Gastrocnemius medialis (tissue), 4 donors: ENCODE results near the gene MRPL41. TPM values are rescaled to one million over a fixed set of nuclear protein-coding genes. Genes with fewer than 3 reads are reported as not detected.
"Not testable (repeated sequence)": the region's sequence is repeated elsewhere in the genome, so short reads cannot be mapped to it uniquely, and the experiment has no call there.

ENCODE experiments used
- ATAC-seq, 2 donors: fragments of 150-250 bp; one replicate each; pipeline ENCODE4 v1.9.1; 2016
- DNase-seq, 2 donors: peaks; one replicate each; pipeline ENCODE4 v3.0.0-alpha.2; 2019
- H3K27ac ChIP-seq, 4 donors: fragments of 200-600 bp; sonication (generic); 1 replicate in 1 of 4; 2 replicates in 3 of 4; pipeline ENCODE4 v1.5.1; 2016 to 2018; ENCODE audit warnings: mild to moderate bottlenecking in 2 of 4, moderate library complexity in 1 of 4
- H3K27me3 ChIP-seq, 3 donors: fragments of 200-600 bp; sonication (generic) in 2 of 3; 1 replicate in 1 of 3; 2 replicates in 2 of 3; pipeline versions ENCODE4 v1.5.1 to v1.6.0; 2016 to 2019; ENCODE audit warnings: mild to moderate bottlenecking in 1 of 3, moderate library complexity in 1 of 3
- H3K36me3 ChIP-seq, 2 donors: fragments of 200-600 bp; sonication (generic) in 1 of 2; one replicate each; pipeline ENCODE4 v1.5.1; 2017 to 2018
- H3K4me1 ChIP-seq, 2 donors: fragments of 200-600 bp; sonication (generic) in 1 of 2; one replicate each; pipeline ENCODE4 v1.5.1; 2016 to 2017; ENCODE audit warnings: mild to moderate bottlenecking in 2 of 2
- H3K4me3 ChIP-seq, 4 donors: fragments of 200-600 bp; sonication (generic) in 3 of 4; 1 replicate in 1 of 4; 2 replicates in 3 of 4; pipeline ENCODE4 v1.5.1; 2016 to 2019; ENCODE audit warnings: mild to moderate bottlenecking in 2 of 4
- H3K9me3 ChIP-seq, 3 donors: fragments of 200-600 bp; sonication (generic) in 2 of 3; 1 replicate in 1 of 3; 2 replicates in 2 of 3; pipeline ENCODE4 v1.5.1; 2016 to 2019
- POLR2A ChIP-seq, 2 donors: fragments of 450-650 bp; IDR thresholded peaks; one replicate each; pipeline ENCODE4 v1.6.1; 2017; ENCODE audit warnings: antibody characterized with exemption in 2 of 2, mild to moderate bottlenecking in 2 of 2, moderate library complexity in 2 of 2
- in situ Hi-C, 4 donors: fragments of 200-750 bp; cut with MboI; loops; one replicate each; pipeline versions ENCODE4 v1.15.0 to v1.8.0; 2017; ENCODE audit warnings: low sequenced_read_pairs in 4 of 4
- intact Hi-C: fragments of 100-400 bp; cut with DNase I; formaldehyde crosslinking; loops from one replicate; pipeline ENCODE4 v1.15.1; 2023; ENCODE audit warnings: low total_unique reads
- total RNA-seq, 4 donors: library from RNA; depleted of rRNA; stranded (reverse); fragments of >200 nt; gene quantifications; one replicate each; pipeline versions ENCODE4 v1.1.0 to v1.2.3, GENCODE V29; 2016
- TF ChIP-seq, protein P1 (sequence below), 5 experiments: fragments of 450-650 bp in 3 of 5; fragments of 200-600 bp in 2 of 5; sonication (generic) in 2 of 5; IDR thresholded peaks in 4 of 5; conservative IDR thresholded peaks in 1 of 5; 1 replicate in 4 of 5; 2 replicates in 1 of 5; pipeline ENCODE4 v1.5.1; 2016 to 2019; ENCODE audit warnings: antibody characterized with exemption in 5 of 5, mild to moderate bottlenecking in 3 of 5, moderate library complexity in 3 of 5

Gene MRPL41
- total RNA-seq, 4 donors from 2014 or later = 107 to 137 (median 126) TPM

DNA sequence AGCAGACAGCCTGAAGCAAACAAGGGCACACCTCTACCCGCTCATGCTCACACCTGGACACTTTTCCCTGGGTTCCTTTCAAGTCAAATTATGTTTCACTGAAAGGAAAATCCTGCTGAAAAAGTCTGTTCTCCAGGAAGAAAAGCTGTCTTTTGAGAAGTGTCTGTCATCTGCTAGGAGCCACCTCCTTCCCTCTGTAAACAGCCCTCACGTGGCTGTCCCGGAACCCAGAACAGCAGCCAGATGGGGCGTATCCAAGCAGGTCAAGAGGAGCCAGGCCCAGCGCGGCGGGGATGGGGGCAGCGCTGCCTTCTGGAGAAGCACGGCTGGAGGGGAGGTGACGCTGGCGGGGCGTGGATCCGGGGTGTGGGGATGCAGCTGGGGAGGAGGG, 1.5 kb upstream of the MRPL41 start, which contains the start of gene PNPLA7:
Gene PNPLA7, minus strand, starts transcription at position 172 of the 391 bp plus-strand sequence. CDS start 205 bp downstream, outside the sequence.
- Histone ChIP-seq H3K4me3 (peak within 1 kb of the TSS; percentile 63 to 77 (median 76)), H3K27me3 (no peaks in the 10 kb centered on the region), H3K36me3 (peaks cover 0 to 17% of the 10 kb centered on the region in 2 donors), H3K4me1 (peaks cover 38 to 40% of the 10 kb centered on the region in 2 donors), H3K27ac (peak within 1 kb of the TSS; percentile 91 to 99 (median 97)), H3K9me3 (no peaks in the 10 kb centered on the region)
- DNase-seq = peak; percentile 93 to 94
- intact Hi-C loops = no loop called here
- TF ChIP-seq POLR2A (IDR thresholded peaks at IDR 0.05) = peak in 1 of 2 donors; percentile 64
- TF ChIP-seq, protein P1, sequence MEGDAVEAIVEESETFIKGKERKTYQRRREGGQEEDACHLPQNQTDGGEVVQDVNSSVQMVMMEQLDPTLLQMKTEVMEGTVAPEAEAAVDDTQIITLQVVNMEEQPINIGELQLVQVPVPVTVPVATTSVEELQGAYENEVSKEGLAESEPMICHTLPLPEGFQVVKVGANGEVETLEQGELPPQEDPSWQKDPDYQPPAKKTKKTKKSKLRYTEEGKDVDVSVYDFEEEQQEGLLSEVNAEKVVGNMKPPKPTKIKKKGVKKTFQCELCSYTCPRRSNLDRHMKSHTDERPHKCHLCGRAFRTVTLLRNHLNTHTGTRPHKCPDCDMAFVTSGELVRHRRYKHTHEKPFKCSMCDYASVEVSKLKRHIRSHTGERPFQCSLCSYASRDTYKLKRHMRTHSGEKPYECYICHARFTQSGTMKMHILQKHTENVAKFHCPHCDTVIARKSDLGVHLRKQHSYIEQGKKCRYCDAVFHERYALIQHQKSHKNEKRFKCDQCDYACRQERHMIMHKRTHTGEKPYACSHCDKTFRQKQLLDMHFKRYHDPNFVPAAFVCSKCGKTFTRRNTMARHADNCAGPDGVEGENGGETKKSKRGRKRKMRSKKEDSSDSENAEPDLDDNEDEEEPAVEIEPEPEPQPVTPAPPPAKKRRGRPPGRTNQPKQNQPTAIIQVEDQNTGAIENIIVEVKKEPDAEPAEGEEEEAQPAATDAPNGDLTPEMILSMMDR (IDR thresholded peaks at IDR 0.05 in 4 of 5, conservative IDR thresholded peaks at IDR 0.05 in 1 of 5) = no peak
- ATAC-seq = peak; percentile 75 to 86
- in situ Hi-C loops = no loop called here

DNA sequence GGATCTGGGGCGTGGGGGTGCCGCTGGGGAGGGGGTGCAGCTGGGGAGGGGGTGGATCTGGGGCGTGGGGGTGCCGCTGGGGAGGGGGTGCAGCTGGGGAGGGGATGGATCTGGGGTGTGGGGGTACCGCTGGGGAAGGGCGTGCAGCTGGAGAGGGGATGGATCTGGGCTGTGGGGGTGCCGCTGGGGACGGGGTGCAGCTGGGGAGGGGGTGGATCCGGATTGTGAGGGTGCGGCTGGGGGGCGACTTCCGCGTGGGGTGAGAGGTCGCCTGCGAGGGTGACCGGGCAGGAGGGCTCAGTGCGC, 768 bp upstream of the MRPL41 start:
- in situ Hi-C loops, H3K27me3 ChIP-seq, DNase-seq, H3K9me3 ChIP-seq, ATAC-seq: not testable (repeated sequence)
- Histone ChIP-seq H3K4me3 (peak overlapping the region; percentile 63 to 77 (median 73)), H3K27ac (peak overlapping the region; percentile 91 to 99 (median 97)), H3K4me1 (peaks cover 37 to 38% of the 10 kb centered on the region in 2 donors), H3K36me3 (peaks cover 0 to 23% of the 10 kb centered on the region in 2 donors)
- intact Hi-C loops = loop anchor here (1.0 kb wide), 3 partner anchors 27 to 128 kb away; partner anchors contain the start of genes ARRDC1, DPH7, EXD3 and NOXA1

DNA sequence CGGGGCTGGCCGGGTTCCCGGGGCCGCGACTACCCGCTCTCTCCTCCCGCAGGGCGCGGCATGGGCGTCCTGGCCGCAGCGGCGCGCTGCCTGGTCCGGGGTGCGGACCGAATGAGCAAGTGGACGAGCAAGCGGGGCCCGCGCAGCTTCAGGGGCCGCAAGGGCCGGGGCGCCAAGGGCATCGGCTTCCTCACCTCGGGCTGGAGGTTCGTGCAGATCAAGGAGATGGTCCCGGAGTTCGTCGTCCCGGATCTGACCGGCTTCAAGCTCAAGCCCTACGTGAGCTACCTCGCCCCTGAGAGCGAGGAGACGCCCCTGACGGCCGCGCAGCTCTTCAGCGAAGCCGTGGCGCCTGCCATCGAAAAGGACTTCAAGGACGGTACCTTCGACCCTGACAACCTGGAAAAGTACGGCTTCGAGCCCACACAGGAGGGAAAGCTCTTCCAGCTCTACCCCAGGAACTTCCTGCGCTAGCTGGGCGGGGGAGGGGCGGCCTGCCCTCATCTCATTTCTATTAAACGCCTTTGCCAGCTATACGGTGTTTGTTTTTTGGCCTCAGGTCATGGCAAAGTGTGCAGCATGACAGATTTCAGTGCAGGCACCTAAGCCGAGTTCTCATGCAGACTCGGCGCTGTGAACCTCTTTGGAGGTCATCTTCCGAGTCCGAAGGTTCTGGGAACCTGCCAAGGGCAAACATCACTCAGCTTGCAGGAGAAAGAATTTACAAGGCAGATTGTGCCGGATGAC, 516 bp downstream of the MRPL41 start:
- in situ Hi-C loops (no loop called here), intact Hi-C loops (no loop called here)
- Histone ChIP-seq H3K27me3 (no peaks in the 10 kb centered on the region), H3K4me1 (peaks cover 26 to 34% of the 10 kb centered on the region in 2 donors), H3K27ac (peak overlapping the region; percentile 78 to 95 (median 90)), H3K9me3 (no peaks in the 10 kb centered on the region), H3K36me3 (peaks cover 0 to 35% of the 10 kb centered on the region in 2 donors), H3K4me3 (peak overlapping the region; percentile 71 to 87 (median 76))
- TF ChIP-seq, protein P1 (IDR thresholded peaks at IDR 0.05 in 4 of 5, conservative IDR thresholded peaks at IDR 0.05 in 1 of 5) = no peak
- no peak for TF ChIP-seq POLR2A (IDR thresholded peaks at IDR 0.05)
- peak; percentile 10 to 29 for ATAC-seq
- no peak for DNase-seq

DNA sequence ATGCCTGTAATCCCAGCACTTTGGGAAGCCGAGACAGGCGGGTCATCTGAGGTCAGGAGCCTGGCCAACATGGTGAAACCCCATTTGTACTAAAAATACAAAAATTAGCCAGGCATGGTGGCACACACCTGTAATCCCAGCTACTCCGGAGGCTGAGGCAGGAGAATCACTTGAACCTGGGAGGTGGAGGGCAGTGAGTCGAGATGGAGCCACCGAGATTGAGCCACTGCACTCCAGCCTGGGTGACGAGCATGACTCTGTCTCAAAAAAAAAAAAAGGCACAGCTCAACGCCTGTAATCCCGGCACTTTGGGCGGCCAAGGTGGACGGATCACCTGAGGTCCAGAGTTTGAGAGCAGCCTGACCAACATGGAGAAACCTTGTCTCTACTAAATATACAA, 2.0 kb downstream of the MRPL41 start:
- H3K4me3 ChIP-seq, ATAC-seq, in situ Hi-C loops, intact Hi-C loops, H3K27me3 ChIP-seq, DNase-seq, H3K9me3 ChIP-seq: not testable (repeated sequence)
- Histone ChIP-seq H3K27ac (peak overlapping the region in 1 of 4 donors; percentile 88), H3K4me1 (peaks cover 11 to 21% of the 10 kb centered on the region in 2 donors), H3K36me3 (peaks cover 0 to 48% of the 10 kb centered on the region in 2 donors)

- no peaks in the 10 kb centered on the region for H3K27me3 ChIP-seq
- ATAC-seq = no peak
- peaks cover 0 to 48% of the 10 kb centered on the region in 2 donors for H3K36me3 ChIP-seq
- no peak overlapping the region for H3K27ac ChIP-seq
- H3K9me3 ChIP-seq = no peaks in the 10 kb centered on the region
- H3K4me1 ChIP-seq = peaks cover 5 to 15% of the 10 kb centered on the region in 2 donors
- TF ChIP-seq, protein P1 (IDR thresholded peaks at IDR 0.05 in 4 of 5, conservative IDR thresholded peaks at IDR 0.05 in 1 of 5) = no peak
- TF ChIP-seq POLR2A (IDR thresholded peaks at IDR 0.05) = no peak
- intact Hi-C loops (no loop called here), in situ Hi-C loops (no loop called here)
- DNase-seq = no peak
- H3K4me3 ChIP-seq = no peak overlapping the region
Observed at GRCh38 chr9:137554349-137554748, 2.7 kb downstream of the MRPL41 start.
